Measurements from ENCODE around the gene FOXB2.

FOXB2 gene

GRCh38 chr9:76988941-76989340 lies 30.5 kb upstream of the FOXB2 start:
- no peak for DNase-seq (ENCODE audit: low spot score)
- no peak for TF ChIP-seq CTCF (IDR thresholded peaks at IDR 0.05; ENCODE audit: extremely low read depth, insufficient read depth, missing control alignments)
- in situ Hi-C loops (cut with MboI; ENCODE audit: low pct_unique_long_range_greater_than_20kb, low sequenced_read_pairs, unreplicated experiment), result loop anchor here (25.0 kb wide), 1 partner anchor 177 kb away; no protein-coding TSS in a partner anchor

GRCh38 chr9:76989501-76989900 lies 30.0 kb upstream of the FOXB2 start:
- in situ Hi-C loops (cut with MboI; ENCODE audit: low pct_unique_long_range_greater_than_20kb, low sequenced_read_pairs, unreplicated experiment), result loop anchor here (25.0 kb wide), 1 partner anchor 177 kb away; no protein-coding TSS in a partner anchor

GRCh38 chr9:76996700-76997099 lies 22.8 kb upstream of the FOXB2 start:
- in situ Hi-C loops (cut with MboI; ENCODE audit: low pct_unique_long_range_greater_than_20kb, low sequenced_read_pairs, unreplicated experiment), result loop anchor here (25.0 kb wide), 1 partner anchor 184 kb away; no protein-coding TSS in a partner anchor
- peak; percentile 39 for DNase-seq (ENCODE audit: low spot score)
- peak; percentile 67 for TF ChIP-seq CTCF (IDR thresholded peaks at IDR 0.05; ENCODE audit: extremely low read depth, insufficient read depth, missing control alignments)

More at GRCh38 chr9:76989501-76989900, 30.0 kb upstream of the FOXB2 start:
- no peak for DNase-seq (ENCODE audit: low spot score)
- no peak for TF ChIP-seq CTCF (IDR thresholded peaks at IDR 0.05; ENCODE audit: extremely low read depth, insufficient read depth, missing control alignments)

GRCh38 chr9:76999261-76999660 lies 20.2 kb upstream of the FOXB2 start:
- no peak for DNase-seq (ENCODE audit: low spot score)
- in situ Hi-C loops (cut with MboI; ENCODE audit: low pct_unique_long_range_greater_than_20kb, low sequenced_read_pairs, unreplicated experiment), result loop anchor here (25.0 kb wide), 1 partner anchor 187 kb away; no protein-coding TSS in a partner anchor
- no peak for TF ChIP-seq CTCF (IDR thresholded peaks at IDR 0.05; ENCODE audit: extremely low read depth, insufficient read depth, missing control alignments)

GRCh38 chr9:77000330-77000729 lies 19.1 kb upstream of the FOXB2 start:
- DNase-seq (ENCODE audit: low spot score), result no peak

GRCh38 chr9:77003366-77003765 lies 16.1 kb upstream of the FOXB2 start:
- in situ Hi-C loops (cut with MboI; ENCODE audit: low pct_unique_long_range_greater_than_20kb, low sequenced_read_pairs, unreplicated experiment), result no loop called here
- DNase-seq (ENCODE audit: low spot score), result no peak
- no peak for TF ChIP-seq CTCF (IDR thresholded peaks at IDR 0.05; ENCODE audit: extremely low read depth, insufficient read depth, missing control alignments)

More at GRCh38 chr9:77000330-77000729, 19.1 kb upstream of the FOXB2 start:
- in situ Hi-C loops (cut with MboI; ENCODE audit: low pct_unique_long_range_greater_than_20kb, low sequenced_read_pairs, unreplicated experiment), result no loop called here
- TF ChIP-seq CTCF (IDR thresholded peaks at IDR 0.05; ENCODE audit: extremely low read depth, insufficient read depth, missing control alignments), result no peak
